HUDEP-2 (cell line): ENCODE results near the gene FBXW8.

Experiments
- DNase-seq, 76 experiments: peaks; one replicate each; lab custom pipeline; 2025; ENCODE audit not compliant: unreplicated experiment in 76 of 76; lab: John Stamatoyannopoulos, UW

FBXW8 gene

DNA sequence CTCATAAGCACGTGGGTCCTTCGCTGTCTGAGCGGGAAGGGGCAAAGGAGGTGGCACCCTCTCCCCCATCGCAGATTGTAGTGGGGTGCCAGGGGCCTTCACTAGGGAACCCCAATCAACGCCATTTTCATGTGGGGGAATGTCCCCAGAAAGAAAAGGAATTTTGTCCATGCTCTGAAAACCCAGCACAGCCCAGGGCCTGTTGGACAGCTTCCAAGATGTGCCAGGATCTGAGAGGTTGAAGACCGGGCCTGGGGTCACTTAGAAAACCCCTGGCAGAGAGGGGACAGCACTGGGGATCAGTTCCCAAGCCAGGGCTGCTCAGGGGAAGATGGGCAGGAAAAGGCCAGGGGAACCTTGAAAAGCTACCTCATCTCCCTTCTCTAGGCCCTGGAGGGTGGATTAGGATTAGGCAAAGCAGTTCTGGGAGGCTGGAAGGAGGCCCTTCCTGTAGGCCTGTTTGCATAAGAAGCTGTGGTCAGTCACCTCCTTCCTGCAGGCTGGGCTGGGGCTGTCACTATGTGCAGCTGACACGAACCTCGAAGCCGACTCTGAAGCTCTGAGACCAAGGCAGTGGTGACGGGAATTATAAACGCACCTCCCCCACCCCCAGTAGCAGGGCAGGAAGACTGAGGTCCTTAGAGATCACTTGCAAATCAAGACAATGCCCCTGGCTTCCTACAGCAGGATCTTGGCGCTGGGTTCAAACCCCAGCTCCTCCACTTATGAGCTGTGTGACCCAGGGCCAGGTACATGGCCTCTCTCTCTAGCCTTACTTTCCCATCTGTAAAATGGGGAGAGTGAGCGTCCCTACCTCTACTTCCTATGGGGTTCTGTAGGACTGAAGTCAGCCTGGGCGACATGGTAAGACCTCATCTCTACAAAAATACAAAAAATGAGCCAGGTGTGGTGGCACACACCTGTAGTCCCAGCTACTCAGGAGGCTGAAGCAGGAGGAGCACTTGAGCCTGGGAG, 159.5 kb downstream of the FBXW8 start:
- no peak for DNase-seq

GRCh38 chr12:117071009-117071408, 160.3 kb downstream of the FBXW8 start:
- no peak for DNase-seq

- no peak for DNase-seq
Measured at GRCh38 chr12:117072106-117072505, 161.4 kb downstream of the FBXW8 start.

- no peak for DNase-seq
Measured at GRCh38 chr12:117072736-117073490, 162.2 kb downstream of the FBXW8 start.

- DNase-seq = no peak
Measured at GRCh38 chr12:117073611-117074010, 162.9 kb downstream of the FBXW8 start.

DNA sequence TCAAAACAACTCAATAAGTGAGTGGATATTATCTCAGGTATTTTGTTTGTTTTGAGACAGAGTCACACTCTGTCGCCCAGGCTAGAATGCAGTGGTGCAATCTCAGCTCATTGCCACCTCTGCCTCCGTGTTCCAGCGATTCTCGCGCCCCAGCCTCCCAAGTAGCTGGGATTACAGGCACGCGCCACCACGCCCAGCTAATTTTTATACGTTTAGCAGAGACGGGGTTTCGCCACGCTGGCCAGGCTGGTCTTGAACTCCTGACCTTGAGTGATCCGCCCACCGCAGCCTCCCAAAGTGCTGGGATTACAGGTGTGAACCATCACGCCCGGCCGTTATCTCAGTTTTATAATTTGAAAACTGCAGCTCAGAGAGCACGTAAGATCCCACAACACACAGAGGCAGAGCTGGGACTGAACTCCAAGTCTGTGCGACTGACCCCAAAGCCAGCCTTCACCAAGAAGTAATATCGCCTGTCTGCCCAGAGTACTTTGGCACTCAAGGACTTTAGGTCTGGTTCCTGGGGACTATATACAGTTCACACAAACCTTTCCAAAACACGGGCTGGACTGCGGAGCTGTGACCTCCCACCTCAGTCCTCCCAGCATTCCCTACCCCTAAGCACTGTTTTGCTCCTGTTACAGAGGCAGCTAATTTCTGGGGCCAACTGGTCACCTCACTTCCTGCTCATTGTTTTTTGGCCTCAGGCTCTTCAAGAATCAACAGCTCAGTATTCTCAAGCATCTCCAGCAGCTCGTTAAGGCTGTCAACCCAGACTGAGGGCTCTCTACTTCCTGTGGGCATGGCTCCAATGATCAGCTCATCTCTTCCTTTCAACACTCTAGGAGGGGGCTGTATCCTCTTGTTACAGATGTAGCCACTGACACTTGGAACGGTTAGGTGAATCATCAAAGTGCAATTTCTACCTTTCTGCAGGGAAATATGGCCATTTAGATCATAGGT, 165.9 kb downstream of the FBXW8 start:
- DNase-seq = no peak

- no peak for DNase-seq
Measured at GRCh38 chr12:117079487-117079886, 168.7 kb downstream of the FBXW8 start.

GRCh38 chr12:117080661-117081144, 170.0 kb downstream of the FBXW8 start:
- no peak for DNase-seq
